Activated gamma-delta T cell treated with Interleukin-2 at 50 U/mL for 16 hours (primary cell): ENCODE results near the gene XPO5.

ENCODE experiments used
- DNase-seq: peaks from one replicate; pipeline ENCODE4 v3.0.0-alpha.2; 2020

XPO5 gene

DNA sequence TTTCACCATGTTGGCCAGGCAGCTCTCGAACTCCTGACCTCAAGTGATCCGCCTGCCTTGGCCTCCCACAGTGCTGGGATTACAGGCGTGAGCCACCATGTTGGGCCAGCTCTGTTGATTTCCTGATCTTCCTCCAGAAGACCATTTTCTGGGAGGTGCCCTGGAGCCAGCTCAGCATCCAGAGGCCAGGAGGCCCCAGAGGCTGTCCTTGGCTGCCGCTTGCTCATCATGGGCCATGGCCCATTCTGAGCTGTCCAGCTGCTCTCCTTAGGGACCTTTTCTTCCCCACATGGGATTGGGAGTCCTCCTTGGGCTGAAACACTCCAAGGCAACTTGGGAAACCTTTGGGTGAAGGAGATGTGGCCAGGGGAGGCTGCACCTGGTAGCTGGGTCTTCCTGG lies 81.1 kb downstream of the XPO5 start:
- no peak for DNase-seq

DNA sequence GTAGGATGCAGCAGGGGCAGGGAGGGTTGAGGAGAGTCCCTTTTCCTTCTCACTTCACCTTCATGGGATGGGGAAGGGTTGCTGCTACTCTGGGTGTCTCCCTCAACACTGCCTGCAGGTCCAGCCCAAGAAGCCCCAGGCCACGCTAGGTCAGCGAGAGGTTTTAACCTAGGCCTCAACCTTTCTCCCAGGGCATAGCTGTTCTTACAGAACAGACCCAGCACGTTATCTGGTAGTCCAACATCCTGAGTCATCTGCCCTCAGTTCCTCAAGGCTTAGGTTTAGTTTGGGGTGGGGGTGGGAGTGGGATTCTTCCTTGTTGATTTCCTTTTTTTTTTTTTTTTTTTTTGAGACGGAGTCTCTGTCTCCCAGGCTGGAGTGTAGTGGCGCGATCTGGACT lies 81.5 kb downstream of the XPO5 start:
- DNase-seq = no peak

GRCh38 chr6:43493833-43494232 lies 82.0 kb downstream of the XPO5 start:
- no peak for DNase-seq

GRCh38 chr6:43493230-43493629 lies 82.6 kb downstream of the XPO5 start:
- DNase-seq = no peak

GRCh38 chr6:43492673-43493072 lies 83.2 kb downstream of the XPO5 start:
- DNase-seq = no peak

- no peak for DNase-seq
Observed at GRCh38 chr6:43491750-43492661, 83.8 kb downstream of the XPO5 start.

GRCh38 chr6:43490523-43490939 lies 85.3 kb downstream of the XPO5 start:
- no peak for DNase-seq

DNA sequence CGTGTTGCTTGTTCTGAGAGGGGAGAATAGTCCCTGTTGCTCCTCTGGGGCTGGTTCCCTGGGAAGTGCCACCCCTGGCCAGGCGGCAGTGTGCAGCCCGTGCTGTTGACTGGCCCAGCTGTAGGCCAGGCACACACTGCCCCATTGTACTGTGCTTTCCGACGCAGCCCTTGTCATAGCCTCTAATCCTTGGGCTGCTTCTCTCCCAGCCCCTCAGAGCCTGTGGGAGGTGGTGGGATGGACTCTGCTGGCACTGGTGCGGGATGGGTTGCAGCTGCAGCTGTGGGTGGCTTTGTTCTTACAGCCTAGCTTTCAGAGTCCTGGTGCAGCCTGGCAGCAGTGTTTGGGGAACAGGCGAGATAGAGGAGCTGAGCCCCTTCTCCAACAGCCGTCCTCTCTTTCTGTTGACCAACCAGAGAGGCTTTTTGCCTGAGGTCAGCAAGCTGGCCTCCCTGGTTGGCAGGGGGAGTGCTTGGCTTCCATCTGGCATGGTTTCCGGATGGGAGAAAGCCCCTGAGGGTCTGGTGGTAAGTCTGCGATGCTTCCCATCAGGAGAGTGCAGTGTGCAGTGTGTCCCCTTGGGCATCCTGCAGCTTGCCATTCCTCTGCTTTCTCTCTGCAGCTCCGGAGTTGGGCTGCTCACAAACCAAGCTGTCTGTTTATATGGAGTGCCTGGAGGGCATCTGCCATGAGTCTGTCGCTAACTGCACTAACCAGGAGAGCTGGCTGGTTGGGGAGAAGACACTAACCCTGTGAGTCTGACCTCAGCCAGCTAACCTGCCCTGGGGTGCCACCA lies 86.4 kb downstream of the XPO5 start:
- DNase-seq = no peak

- DNase-seq = no peak
Observed at GRCh38 chr6:43488667-43489276, 87.1 kb downstream of the XPO5 start.

DNA sequence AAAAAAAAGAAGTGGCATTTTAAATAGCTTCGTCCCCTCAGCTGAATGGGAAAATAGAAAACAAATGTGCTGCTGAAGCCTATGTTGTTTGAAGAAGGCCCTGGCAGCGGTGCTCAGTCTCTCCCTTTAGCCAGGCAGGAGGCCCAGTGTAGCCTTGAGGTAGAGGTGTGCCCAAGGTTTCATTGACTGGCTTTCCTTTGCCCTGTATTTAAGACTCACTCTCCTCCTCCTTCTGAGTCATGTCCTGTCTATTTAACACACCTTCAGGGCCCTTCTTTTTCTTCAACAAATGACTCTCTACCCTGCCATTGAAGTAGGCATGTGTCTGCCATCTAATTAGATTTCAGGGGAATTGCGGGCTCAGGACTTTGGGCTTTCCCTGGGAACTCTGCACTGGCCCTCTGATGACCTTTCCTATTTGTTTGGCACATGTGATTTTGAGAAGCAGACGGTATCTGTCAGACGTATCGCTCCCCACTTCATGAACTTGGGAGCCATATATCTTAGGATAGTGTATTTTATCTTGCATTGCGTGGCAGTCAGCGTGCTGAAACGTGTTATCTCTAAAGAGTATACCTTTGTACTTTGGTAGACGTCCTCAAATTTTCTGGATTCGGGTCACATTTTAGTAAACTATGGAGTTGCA lies 94.1 kb downstream of the XPO5 start:
- DNase-seq = no peak

DNA sequence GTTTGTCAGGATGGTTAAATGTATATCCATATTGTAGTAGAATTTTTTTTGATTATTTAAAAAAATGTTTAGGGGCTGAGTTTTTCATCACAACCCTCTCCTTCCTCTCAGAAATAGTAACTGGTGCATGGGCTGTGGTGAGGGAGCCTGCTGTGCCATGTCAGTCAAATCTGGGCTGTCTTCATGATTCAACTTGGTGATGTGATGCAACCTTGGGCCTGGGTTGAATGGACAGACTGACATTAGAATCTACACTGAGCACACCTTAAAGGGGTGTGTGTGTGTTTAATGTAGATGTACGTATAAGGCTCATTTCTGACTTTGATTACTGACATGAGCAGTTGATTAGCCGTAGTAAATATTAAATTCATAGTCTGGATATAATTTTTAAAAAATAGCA lies 94.8 kb downstream of the XPO5 start:
- DNase-seq = no peak

DNA sequence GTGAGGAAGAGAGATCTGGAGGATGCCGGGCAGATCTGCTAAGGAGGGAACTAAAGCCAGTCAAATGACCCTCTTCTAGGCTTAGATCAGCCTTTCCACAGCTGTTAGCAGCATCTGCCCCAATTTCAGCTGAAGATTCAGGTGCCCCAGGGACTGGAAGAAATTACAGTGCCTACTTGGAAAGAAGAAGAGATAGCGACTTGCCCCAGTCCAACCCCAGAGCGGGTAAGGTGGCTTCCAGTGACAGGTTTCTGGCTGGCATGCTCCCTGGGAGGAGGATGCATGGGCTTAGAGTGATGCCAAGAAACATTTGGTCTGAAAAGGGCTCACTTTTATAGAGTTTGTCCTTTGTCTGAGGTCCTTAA lies 97.8 kb downstream of the XPO5 start:
- no peak for DNase-seq

DNA sequence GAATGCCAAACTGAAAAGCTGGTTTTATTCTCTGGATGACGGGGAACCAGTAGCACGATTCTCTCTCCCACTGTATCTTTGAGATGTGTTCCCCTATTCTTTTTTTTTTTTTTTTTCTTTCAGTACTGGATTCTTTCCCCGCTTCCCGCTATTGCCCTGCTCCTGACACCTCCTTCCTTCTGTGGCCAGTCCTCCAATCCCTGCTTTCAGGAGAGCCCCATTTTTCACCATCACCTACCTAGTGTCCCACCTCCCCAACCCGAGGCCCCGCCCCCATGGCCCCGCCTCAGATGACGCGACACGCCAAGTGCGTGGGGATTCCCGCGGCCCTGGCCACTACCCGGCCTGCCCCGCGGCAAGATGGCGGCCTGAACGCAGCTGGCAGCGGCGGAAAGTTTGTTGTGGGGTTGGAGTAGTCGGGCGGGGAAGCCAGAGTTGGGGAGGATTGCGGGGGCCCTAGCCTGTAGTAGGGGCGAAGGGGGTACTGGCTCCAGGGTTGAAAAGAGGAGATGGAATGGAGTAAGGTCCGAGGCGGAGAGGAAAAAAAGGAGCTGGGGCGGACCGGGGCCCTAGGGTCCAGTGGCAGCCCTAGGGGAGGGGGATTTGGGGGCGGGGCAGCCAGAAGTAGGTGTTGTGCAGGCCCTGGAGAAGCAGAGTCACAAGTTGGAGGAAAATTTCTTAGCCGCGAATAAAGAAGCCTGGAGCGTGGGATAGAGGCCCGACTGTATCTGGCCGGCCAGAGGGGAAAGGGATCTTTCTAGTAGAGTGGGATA lies 98.4 kb downstream of the XPO5 start, which contains the start of gene TJAP1:
TSS of gene TJAP1 (plus strand) at position 336 of the 773 bp plus-strand sequence. CDS start 21,432 bp downstream, outside the sequence.
- DNase-seq = peak; percentile 96

DNA sequence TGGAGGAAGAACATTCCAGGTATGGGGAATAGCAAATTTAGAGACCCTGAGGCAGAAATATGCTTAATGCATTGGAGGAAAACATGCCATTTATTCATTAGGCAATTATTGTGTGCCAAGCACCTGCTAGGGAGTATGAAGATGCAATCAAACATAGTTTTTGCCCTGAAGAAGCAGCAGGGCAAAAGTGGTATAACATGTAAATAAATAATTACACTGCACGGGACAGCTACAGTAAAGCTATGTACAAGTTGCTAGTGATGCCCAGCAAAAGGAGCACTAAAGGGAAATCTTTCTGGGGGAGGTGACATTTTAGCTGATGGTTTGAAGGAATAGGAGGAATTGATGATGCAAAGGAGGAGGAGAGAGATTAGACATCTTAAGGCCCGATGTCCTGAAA lies 99.1 kb downstream of the XPO5 start:
- DNase-seq = no peak

- no peak for DNase-seq
Observed at GRCh38 chr6:43475516-43475915, 100.3 kb downstream of the XPO5 start.

- no peak for DNase-seq
Observed at GRCh38 chr6:43472515-43472914, 103.3 kb downstream of the XPO5 start.
